Stomach (tissue), 9 donors: ENCODE data around the gene ANAPC2. TPM values are rescaled to one million over a fixed set of nuclear protein-coding genes. Genes with fewer than 3 reads are reported as not detected.

Experiments used
- DNase-seq, 2 donors: peaks; one replicate each; pipeline versions ENCODE4 v3.0.0 to v3.0.0-alpha.2; 2013 to 2019
- H3K27ac ChIP-seq, 5 donors: fragments of 200-600 bp in 4 of 5; sonication (generic) in 4 of 5; one replicate each; pipeline ENCODE4 v1.5.1; 2013 to 2019; ENCODE audit warnings: mild to moderate bottlenecking in 1 of 5, moderate library complexity in 1 of 5
- H3K27me3 ChIP-seq, 3 donors: fragments of 200-600 bp; sonication (generic); one replicate each; pipeline ENCODE4 v1.5.1; 2017 to 2019; ENCODE audit warnings: mixed run types in 1 of 3
- H3K36me3 ChIP-seq, 4 donors: fragments of 200-600 bp; sonication (generic); 1 replicate in 3 of 4; 2 replicates in 1 of 4; pipeline ENCODE4 v1.5.1; 2016 to 2019
- H3K4me1 ChIP-seq, 4 donors: fragments of 200-600 bp; sonication (generic); one replicate each; pipeline ENCODE4 v1.5.1; 2016 to 2019
- H3K4me3 ChIP-seq, 4 donors: fragments of 200-600 bp; sonication (generic) in 3 of 4; one replicate each; pipeline ENCODE4 v1.5.1; 2016 to 2019; ENCODE audit warnings: mild to moderate bottlenecking in 1 of 4
- H3K9me3 ChIP-seq, 4 donors: fragments of 200-600 bp; sonication (generic); one replicate each; pipeline ENCODE4 v1.5.1; 2016 to 2019
- CTCF ChIP-seq, 7 experiments: fragments of 450-650 bp in 4 of 7; fragments of 200-600 bp in 3 of 7; sonication (generic) in 3 of 7; IDR thresholded peaks; one replicate each; pipeline ENCODE4 v1.5.1; 2016 to 2019; ENCODE audit warnings: antibody characterized with exemption in 7 of 7, control low read depth in 2 of 7, mild to moderate bottlenecking in 1 of 7
- EP300 ChIP-seq: sonication (generic); formaldehyde crosslinking; IDR thresholded peaks from one replicate; pipeline ENCODE4 v1.6.1; 2017; ENCODE audit warnings: antibody characterized with exemption
- POLR2A ChIP-seq, 4 donors: fragments of 450-650 bp; IDR thresholded peaks; one replicate each; pipeline ENCODE4 v1.6.1; 2016; ENCODE audit warnings: antibody characterized with exemption in 4 of 4, control low read depth in 2 of 4, mild to moderate bottlenecking in 1 of 4, moderate library complexity in 1 of 4
- POLR2AphosphoS5 ChIP-seq, 3 donors: sonication (generic); formaldehyde crosslinking; IDR thresholded peaks; one replicate each; pipeline ENCODE4 v1.6.1; 2016; ENCODE audit warnings: antibody characterized with exemption in 3 of 3
- WGBS, 5 donors: extraction: QIAGEN DNeasy Blood & Tissue Kit in 3 of 5; methylation state at CpG; one replicate each; pipeline versions ENCODE4 v1.1.5 to v1.1.7; 2013 to 2018; 5-methylcytosine and 5-hydroxymethylcytosine counted together
- intact Hi-C: fragments of 100-400 bp; cut with DNase I; formaldehyde crosslinking; loops from one replicate; pipeline ENCODE4 v1.15.1; 2023; ENCODE audit warnings: low total_unique reads
- polyA plus RNA-seq, 3 donors: library from polyadenylated mRNA; stranded (reverse); fragments of 200-250 nt; gene quantifications; one replicate each; pipeline ENCODE4 v1.2.3, GENCODE V29; 2013
- total RNA-seq, 5 donors: library from RNA; depleted of rRNA; stranded (reverse); fragments of >200 nt; gene quantifications; one replicate each; pipeline versions ENCODE4 v1.1.0 to v1.2.3, GENCODE V29; 2014 to 2016
- donor health status: healthy with polysubstance abuse.
- donor health status: Bipolar disorder and iron deficiency.
- donor health status: healthy.

ANAPC2 gene
- total and polyA plus RNA-seq, 8 donors: 26.1 to 147 (median 41.8) TPM

- Histone ChIP-seq H3K9me3 (no peaks in the 10 kb centered on the region), H3K4me1 (peaks cover 17 to 34% (median 29%) of the 10 kb centered on the region in 4 donors), H3K27ac (no peak overlapping the region), H3K4me3 (no peak overlapping the region), H3K27me3 (no peaks in the 10 kb centered on the region), H3K36me3 (peaks cover 76 to 97% (median 91%) of the 10 kb centered on the region in 4 donors)
- no peak for TF ChIP-seq CTCF (IDR thresholded peaks at IDR 0.05)
- no peak for TF ChIP-seq EP300
- TF ChIP-seq POLR2A (IDR thresholded peaks at IDR 0.05): no peak
- TF ChIP-seq POLR2AphosphoS5 (IDR thresholded peaks at IDR 0.05): no peak
- no peak for DNase-seq
- 88 to 94% (median 90%) methylated on average over 16 to 17 of the region's 17 CpGs for WGBS, 5 donors
- intact Hi-C loops: loop anchor here (10.0 kb wide), 2 partner anchors 52 to 68 kb away; partner anchors contain the start of genes DPP7 and SLC34A3
Observed at GRCh38 chr9:137182836-137183235, 5.5 kb downstream of the ANAPC2 start.

- intact Hi-C loops: loop anchor here (10.0 kb wide), 2 partner anchors 53 to 67 kb away; partner anchors contain the start of genes DPP7 and SLC34A3
- WGBS, 5 donors: 91 to 95% (median 94%) methylated on average over 20 to 22 of the region's 22 CpGs
- Histone ChIP-seq H3K27ac (no peak overlapping the region), H3K9me3 (no peaks in the 10 kb centered on the region), H3K4me3 (no peak overlapping the region), H3K27me3 (no peaks in the 10 kb centered on the region), H3K4me1 (peaks cover 5 to 23% (median 18%) of the 10 kb centered on the region in 4 donors), H3K36me3 (peaks cover 76 to 98% (median 93%) of the 10 kb centered on the region in 4 donors)
- TF ChIP-seq EP300 (no peak), POLR2A (IDR thresholded peaks at IDR 0.05) (no peak)
- DNase-seq: no peak
Observed at GRCh38 chr9:137181680-137182079, 6.7 kb downstream of the ANAPC2 start.

GRCh38 chr9:137180491-137180890 is 7.9 kb downstream of the ANAPC2 start:
- no peak for DNase-seq
- no peak overlapping the region for H3K4me3 ChIP-seq
- peaks cover 0 to 22% (median 10%) of the 10 kb centered on the region in 4 donors for H3K4me1 ChIP-seq
- H3K9me3 ChIP-seq: no peaks in the 10 kb centered on the region
- no peak overlapping the region for H3K27ac ChIP-seq
- intact Hi-C loops: loop anchor here (10.0 kb wide), 2 partner anchors 54 to 66 kb away; partner anchors contain the start of genes DPP7 and SLC34A3
- WGBS, 5 donors: 89 to 96% (median 93%) methylated on average over 3 to 20 of the region's 20 CpGs
- H3K36me3 ChIP-seq: peaks cover 71 to 90% (median 81%) of the 10 kb centered on the region in 4 donors
- H3K27me3 ChIP-seq: no peaks in the 10 kb centered on the region
- TF ChIP-seq EP300 (no peak), CTCF (IDR thresholded peaks at IDR 0.05) (no peak)

- WGBS, 5 donors: 88 to 99% (median 97%) methylated on average over 11 to 17 of the region's 17 CpGs
Observed at GRCh38 chr9:137179761-137180160, 8.6 kb downstream of the ANAPC2 start.

More at GRCh38 chr9:137179761-137180160, 8.6 kb downstream of the ANAPC2 start:
- intact Hi-C loops: loop anchor here (10.0 kb wide), 2 partner anchors 55 to 65 kb away; partner anchors contain the start of genes DPP7 and SLC34A3
- Histone ChIP-seq H3K4me1 (peaks cover 5 to 22% (median 13%) of the 10 kb centered on the region in 4 donors), H3K27me3 (no peaks in the 10 kb centered on the region), H3K27ac (no peak overlapping the region), H3K9me3 (no peaks in the 10 kb centered on the region), H3K4me3 (no peak overlapping the region), H3K36me3 (peaks cover 66 to 83% (median 74%) of the 10 kb centered on the region in 4 donors)
- no peak for TF ChIP-seq POLR2A (IDR thresholded peaks at IDR 0.05)
- TF ChIP-seq CTCF (IDR thresholded peaks at IDR 0.05): no peak
- TF ChIP-seq EP300: no peak
- no peak for TF ChIP-seq POLR2AphosphoS5 (IDR thresholded peaks at IDR 0.05)
- DNase-seq: no peak
